Activated CD8-positive, alpha-beta memory T cell treated with anti-CD3 and anti-CD28 coated beads, Interleukin-2, amount 50 U/mL, for 1 hour (primary cell): ENCODE data around the gene SLC22A23.
A peak's percentile ranks its signal among the peaks of the same experiment; 100 is the strongest.

Source experiments
- DNase-seq: peaks from one replicate; pipeline ENCODE4 v3.0.0-alpha.2; 2020; ENCODE audit errors: extremely low read depth

The SLC22A23 gene

GRCh38 chr6:3369985-3370360 is 86.9 kb downstream of the SLC22A23 start:
- DNase-seq: no peak

GRCh38 chr6:3368685-3369084 is 88.2 kb downstream of the SLC22A23 start:
- DNase-seq: no peak

- no peak for DNase-seq
Measured at GRCh38 chr6:3367630-3368029, 89.2 kb downstream of the SLC22A23 start.

- DNase-seq: no peak
Measured at GRCh38 chr6:3366596-3367413, 90.0 kb downstream of the SLC22A23 start.

- DNase-seq: no peak
Measured at GRCh38 chr6:3364391-3364790, 92.5 kb downstream of the SLC22A23 start.

- no peak for DNase-seq
Measured at GRCh38 chr6:3363296-3364025, 93.4 kb downstream of the SLC22A23 start.

GRCh38 chr6:3361312-3362037 is 95.4 kb downstream of the SLC22A23 start:
- no peak for DNase-seq

- DNase-seq: no peak
Measured at GRCh38 chr6:3360727-3361045, 96.2 kb downstream of the SLC22A23 start.

GRCh38 chr6:3359973-3360726 is 96.7 kb downstream of the SLC22A23 start:
- DNase-seq: no peak

- no peak for DNase-seq
Measured at GRCh38 chr6:3359101-3359752, 97.6 kb downstream of the SLC22A23 start.

GRCh38 chr6:3358413-3359100 is 98.3 kb downstream of the SLC22A23 start:
- DNase-seq: no peak

- DNase-seq: no peak
Measured at GRCh38 chr6:3357678-3358077, 99.2 kb downstream of the SLC22A23 start.

GRCh38 chr6:3356824-3357420 is 99.9 kb downstream of the SLC22A23 start:
- no peak for DNase-seq

GRCh38 chr6:3356056-3356823 is 100.6 kb downstream of the SLC22A23 start:
- DNase-seq: peak; percentile 13

GRCh38 chr6:3355358-3356055 is 101.3 kb downstream of the SLC22A23 start:
- DNase-seq: no peak

GRCh38 chr6:3355011-3355357 is 101.9 kb downstream of the SLC22A23 start:
- no peak for DNase-seq

- no peak for DNase-seq
Measured at GRCh38 chr6:3353939-3354338, 102.9 kb downstream of the SLC22A23 start.

- no peak for DNase-seq
Measured at GRCh38 chr6:3353213-3353903, 103.5 kb downstream of the SLC22A23 start.

- DNase-seq: no peak
Measured at GRCh38 chr6:3352678-3353077, 104.2 kb downstream of the SLC22A23 start.
